ENCODE data around the gene SLC35F6. TPM values are rescaled to one million over a fixed set of nuclear protein-coding genes. Genes with fewer than 3 reads are reported as not detected.

SLC35F6 gene
- total RNA-seq (2022; extraction: Qiagen RNA extraction): 32.4 to 44.5 TPM (median 43.1 TPM) in 5 replicates

GRCh38 chr2:26764078-26764887 is at the start of gene SLC35F6:
Gene SLC35F6, plus strand, starts transcription at chr2:26764284. Its CDS starts 66 bp downstream, at chr2:26764350.

GRCh38 chr2:26785431-26786206 is 21.5 kb downstream of the SLC35F6 start, which contains the start of gene CENPA:
Gene CENPA, plus strand, starts transcription at chr2:26786056. Its CDS starts 141 bp downstream, at chr2:26786197.

Other genes starting within 250 kb of the SLC35F6 start
- gene CIB4, start 122.9 kb upstream of the SLC35F6 start, total RNA-seq (2022; extraction: Qiagen RNA extraction): 0.20 to 0.42 TPM in 2 of 5 replicates, not detected in the others
- gene KCNK3, start 71.6 kb upstream of the SLC35F6 start, total RNA-seq (2022; extraction: Qiagen RNA extraction): 0.45 to 0.86 TPM (median 0.64 TPM) in 5 replicates
- 38.8 to 53.8 TPM (median 51.0 TPM) in 5 replicates for gene CENPA, start 21.8 kb downstream of the SLC35F6 start, total RNA-seq (2022; extraction: Qiagen RNA extraction)
- gene DPYSL5, start 83.8 kb downstream of the SLC35F6 start, total RNA-seq (2022; extraction: Qiagen RNA extraction): 3.6 to 6.4 TPM (median 5.2 TPM) in 5 replicates
- 8.5 to 11.4 TPM (median 9.9 TPM) in 5 replicates for gene MAPRE3, start 206.4 kb downstream of the SLC35F6 start, total RNA-seq (2022; extraction: Qiagen RNA extraction)